Gastrocnemius medialis (tissue), 4 donors: ENCODE data around the gene RPS15. TPM values are rescaled to one million over a fixed set of nuclear protein-coding genes. Genes with fewer than 3 reads are reported as not detected.

Experiments
- ATAC-seq, 2 donors: fragments of 150-250 bp; one replicate each; pipeline ENCODE4 v1.9.1; 2016
- DNase-seq, 2 donors: peaks; one replicate each; pipeline ENCODE4 v3.0.0-alpha.2; 2019
- H3K27ac ChIP-seq, 4 donors: fragments of 200-600 bp; sonication (generic); 1 replicate in 1 of 4; 2 replicates in 3 of 4; pipeline ENCODE4 v1.5.1; 2016 to 2018; ENCODE audit warnings: mild to moderate bottlenecking in 2 of 4, moderate library complexity in 1 of 4
- H3K27me3 ChIP-seq, 3 donors: fragments of 200-600 bp; sonication (generic) in 2 of 3; 1 replicate in 1 of 3; 2 replicates in 2 of 3; pipeline versions ENCODE4 v1.5.1 to v1.6.0; 2016 to 2019; ENCODE audit warnings: mild to moderate bottlenecking in 1 of 3, moderate library complexity in 1 of 3
- H3K36me3 ChIP-seq, 2 donors: fragments of 200-600 bp; sonication (generic) in 1 of 2; one replicate each; pipeline ENCODE4 v1.5.1; 2017 to 2018
- H3K4me1 ChIP-seq, 2 donors: fragments of 200-600 bp; sonication (generic) in 1 of 2; one replicate each; pipeline ENCODE4 v1.5.1; 2016 to 2017; ENCODE audit warnings: mild to moderate bottlenecking in 2 of 2
- H3K4me3 ChIP-seq, 4 donors: fragments of 200-600 bp; sonication (generic) in 3 of 4; 1 replicate in 1 of 4; 2 replicates in 3 of 4; pipeline ENCODE4 v1.5.1; 2016 to 2019; ENCODE audit warnings: mild to moderate bottlenecking in 2 of 4
- H3K9me3 ChIP-seq, 3 donors: fragments of 200-600 bp; sonication (generic) in 2 of 3; 1 replicate in 1 of 3; 2 replicates in 2 of 3; pipeline ENCODE4 v1.5.1; 2016 to 2019
- CTCF ChIP-seq, 5 experiments: fragments of 450-650 bp in 3 of 5; fragments of 200-600 bp in 2 of 5; sonication (generic) in 2 of 5; IDR thresholded peaks in 4 of 5; conservative IDR thresholded peaks in 1 of 5; 1 replicate in 4 of 5; 2 replicates in 1 of 5; pipeline ENCODE4 v1.5.1; 2016 to 2019; ENCODE audit warnings: antibody characterized with exemption in 5 of 5, mild to moderate bottlenecking in 3 of 5, moderate library complexity in 3 of 5
- POLR2A ChIP-seq, 2 donors: fragments of 450-650 bp; IDR thresholded peaks; one replicate each; pipeline ENCODE4 v1.6.1; 2017; ENCODE audit warnings: antibody characterized with exemption in 2 of 2, mild to moderate bottlenecking in 2 of 2, moderate library complexity in 2 of 2
- in situ Hi-C, 4 donors: fragments of 200-750 bp; cut with MboI; loops; one replicate each; pipeline versions ENCODE4 v1.15.0 to v1.8.0; 2017; ENCODE audit warnings: low sequenced_read_pairs in 4 of 4
- intact Hi-C: fragments of 100-400 bp; cut with DNase I; formaldehyde crosslinking; loops from one replicate; pipeline ENCODE4 v1.15.1; 2023; ENCODE audit warnings: low total_unique reads
- total RNA-seq, 4 donors: library from RNA; depleted of rRNA; stranded (reverse); fragments of >200 nt; gene quantifications; one replicate each; pipeline versions ENCODE4 v1.1.0 to v1.2.3, GENCODE V29; 2016

RPS15 gene
- total RNA-seq, 4 donors from 2014 or later: 2,323 to 3,835 (median 2,607) TPM

- no peaks in the 10 kb centered on the region for H3K9me3 ChIP-seq
- H3K4me1 ChIP-seq: peaks cover 11 to 49% of the 10 kb centered on the region in 2 donors
- intact Hi-C loops (no loop called here), in situ Hi-C loops (no loop called here)
- TF ChIP-seq POLR2A (IDR thresholded peaks at IDR 0.05): no peak
- TF ChIP-seq CTCF (IDR thresholded peaks at IDR 0.05 in 4 of 5, conservative IDR thresholded peaks at IDR 0.05 in 1 of 5): no peak
- peak overlapping the region; percentile 26 to 52 (median 42) for H3K4me3 ChIP-seq
- no peak overlapping the region for H3K27ac ChIP-seq
- peaks cover 72 to 78% (median 72%) of the 10 kb centered on the region in 3 donors for H3K27me3 ChIP-seq
- ATAC-seq (no peak), DNase-seq (no peak)
- no peaks in the 10 kb centered on the region for H3K36me3 ChIP-seq
Measured at GRCh38 chr19:1470305-1471009, 32.3 kb downstream of the RPS15 start.

- H3K36me3 ChIP-seq: no peaks in the 10 kb centered on the region
- peaks cover 68 to 72% (median 70%) of the 10 kb centered on the region in 3 donors for H3K27me3 ChIP-seq
- no peaks in the 10 kb centered on the region for H3K9me3 ChIP-seq
- no peak for TF ChIP-seq CTCF (IDR thresholded peaks at IDR 0.05 in 4 of 5, conservative IDR thresholded peaks at IDR 0.05 in 1 of 5)
- TF ChIP-seq POLR2A (IDR thresholded peaks at IDR 0.05): no peak
- no peak for ATAC-seq
- no peak for DNase-seq
- peaks cover 11 to 49% of the 10 kb centered on the region in 2 donors for H3K4me1 ChIP-seq
- intact Hi-C loops (no loop called here), in situ Hi-C loops (no loop called here)
- H3K27ac ChIP-seq: no peak overlapping the region
- peak overlapping the region; percentile 26 to 52 (median 42) for H3K4me3 ChIP-seq
Measured at GRCh38 chr19:1471010-1471514, 32.9 kb downstream of the RPS15 start.

- H3K4me3 ChIP-seq: peak overlapping the region in 1 of 4 donors; percentile 52
- H3K4me1 ChIP-seq: peaks cover 11 to 49% of the 10 kb centered on the region in 2 donors
- no peak overlapping the region for H3K27ac ChIP-seq
- H3K36me3 ChIP-seq: no peaks in the 10 kb centered on the region
- DNase-seq (no peak), ATAC-seq (no peak)
- intact Hi-C loops (no loop called here), in situ Hi-C loops (no loop called here)
- peaks cover 62 to 66% (median 64%) of the 10 kb centered on the region in 3 donors for H3K27me3 ChIP-seq
- TF ChIP-seq POLR2A (IDR thresholded peaks at IDR 0.05): no peak
- TF ChIP-seq CTCF (IDR thresholded peaks at IDR 0.05 in 4 of 5, conservative IDR thresholded peaks at IDR 0.05 in 1 of 5): no peak
- H3K9me3 ChIP-seq: no peaks in the 10 kb centered on the region
Measured at GRCh38 chr19:1471515-1472160, 33.4 kb downstream of the RPS15 start.

- Histone ChIP-seq H3K36me3 (no peaks in the 10 kb centered on the region), H3K9me3 (no peaks in the 10 kb centered on the region), H3K4me3 (no peak overlapping the region), H3K4me1 (peaks cover 11 to 46% of the 10 kb centered on the region in 2 donors), H3K27ac (no peak overlapping the region), H3K27me3 (peaks cover 54 to 60% (median 56%) of the 10 kb centered on the region in 3 donors)
- no peak for ATAC-seq
- DNase-seq: no peak
- in situ Hi-C loops: no loop called here
- TF ChIP-seq CTCF (IDR thresholded peaks at IDR 0.05 in 4 of 5, conservative IDR thresholded peaks at IDR 0.05 in 1 of 5) (no peak), POLR2A (IDR thresholded peaks at IDR 0.05) (no peak)
- intact Hi-C loops: no loop called here
Measured at GRCh38 chr19:1472231-1473084, 34.3 kb downstream of the RPS15 start.
